Esophagus squamous epithelium (tissue), 4 donors: ENCODE results near the gene NAA50.

Experiments used
- POLR2A ChIP-seq, 4 donors: fragments of 450-650 bp; IDR thresholded peaks; one replicate each; pipeline ENCODE4 v1.6.1; 2017; ENCODE audit warnings: antibody characterized with exemption in 4 of 4, mild to moderate bottlenecking in 4 of 4, moderate library complexity in 3 of 4
- TF ChIP-seq, protein P1 (sequence below), 6 experiments: fragments of 450-650 bp in 4 of 6; fragments of 200-600 bp in 2 of 6; sonication (generic) in 2 of 6; IDR thresholded peaks; one replicate each; pipeline ENCODE4 v1.5.1; 2016 to 2019; ENCODE audit warnings: antibody characterized with exemption in 6 of 6, mild to moderate bottlenecking in 4 of 6, moderate library complexity in 4 of 6

DNA sequence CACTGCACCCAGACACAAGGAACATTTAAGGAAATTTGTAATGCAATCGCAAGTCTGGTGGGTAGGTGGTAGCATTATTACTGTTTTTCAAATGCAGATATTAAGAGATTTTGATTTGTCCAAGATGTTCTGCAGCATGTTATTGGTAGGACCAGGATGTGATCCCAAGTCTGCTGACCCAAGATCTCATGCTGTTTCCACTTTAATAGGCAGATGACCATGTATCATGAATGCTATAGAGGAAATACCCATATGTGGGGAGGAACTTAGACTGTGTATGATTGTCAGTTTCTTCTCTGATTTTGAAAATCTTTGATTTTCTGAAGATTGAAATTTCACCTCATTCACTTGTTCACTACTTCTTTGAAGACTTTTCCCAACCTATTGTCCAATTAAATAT is 29.5 kb upstream of the NAA50 start:
- TF ChIP-seq, protein P1, sequence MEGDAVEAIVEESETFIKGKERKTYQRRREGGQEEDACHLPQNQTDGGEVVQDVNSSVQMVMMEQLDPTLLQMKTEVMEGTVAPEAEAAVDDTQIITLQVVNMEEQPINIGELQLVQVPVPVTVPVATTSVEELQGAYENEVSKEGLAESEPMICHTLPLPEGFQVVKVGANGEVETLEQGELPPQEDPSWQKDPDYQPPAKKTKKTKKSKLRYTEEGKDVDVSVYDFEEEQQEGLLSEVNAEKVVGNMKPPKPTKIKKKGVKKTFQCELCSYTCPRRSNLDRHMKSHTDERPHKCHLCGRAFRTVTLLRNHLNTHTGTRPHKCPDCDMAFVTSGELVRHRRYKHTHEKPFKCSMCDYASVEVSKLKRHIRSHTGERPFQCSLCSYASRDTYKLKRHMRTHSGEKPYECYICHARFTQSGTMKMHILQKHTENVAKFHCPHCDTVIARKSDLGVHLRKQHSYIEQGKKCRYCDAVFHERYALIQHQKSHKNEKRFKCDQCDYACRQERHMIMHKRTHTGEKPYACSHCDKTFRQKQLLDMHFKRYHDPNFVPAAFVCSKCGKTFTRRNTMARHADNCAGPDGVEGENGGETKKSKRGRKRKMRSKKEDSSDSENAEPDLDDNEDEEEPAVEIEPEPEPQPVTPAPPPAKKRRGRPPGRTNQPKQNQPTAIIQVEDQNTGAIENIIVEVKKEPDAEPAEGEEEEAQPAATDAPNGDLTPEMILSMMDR (IDR thresholded peaks at IDR 0.05): no peak
- TF ChIP-seq POLR2A (IDR thresholded peaks at IDR 0.05): no peak
